ENCODE results near the gene CHCHD4. TPM values are rescaled to one million over a fixed set of nuclear protein-coding genes. Genes with fewer than 3 reads are reported as not detected.
"Not testable (repeated sequence)": the region's sequence is repeated elsewhere in the genome, so short reads cannot be mapped to it uniquely, and the experiment has no call there.

The CHCHD4 gene
- total RNA-seq, 4 donors from 2014 or later, result 10.7 to 17.7 (median 13.8) TPM

DNA sequence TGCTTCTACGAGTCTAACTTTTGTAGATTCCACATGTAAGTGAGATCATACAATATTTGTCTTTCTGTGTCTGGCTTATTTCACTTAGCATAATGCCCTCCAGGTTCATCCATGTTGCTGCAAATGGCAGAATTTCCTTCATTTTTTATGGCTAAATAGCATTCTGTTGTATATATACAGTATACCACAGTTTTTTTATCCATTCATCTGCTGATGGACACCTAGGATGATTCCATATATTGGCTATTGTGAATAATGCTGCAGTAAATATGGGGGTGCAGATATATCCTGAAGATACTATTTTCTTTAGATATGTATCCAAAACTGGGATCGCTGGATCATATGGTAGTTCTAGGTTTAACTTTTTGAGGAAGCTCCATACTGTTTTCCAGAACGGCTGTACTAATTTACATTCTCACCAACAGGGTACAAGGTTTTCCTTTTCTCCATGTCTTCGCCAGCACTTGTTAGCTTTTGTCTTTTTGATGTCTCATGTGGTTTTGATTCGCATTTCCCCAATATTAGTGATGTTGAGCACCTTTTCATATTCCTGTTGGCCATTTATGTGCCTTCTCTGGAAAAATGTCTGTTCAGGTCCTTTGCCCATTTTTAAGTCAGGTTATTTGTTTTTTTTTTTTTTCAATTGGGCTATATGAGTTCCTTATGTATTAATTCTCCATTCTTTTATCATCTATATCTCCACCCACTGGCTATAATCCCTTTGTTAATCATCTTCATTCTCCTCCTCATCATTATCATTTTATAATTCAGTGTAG is 26.9 kb downstream of the CHCHD4 start:
- Histone ChIP-seq H3K36me3 (no peaks in the 10 kb centered on the region), H3K9me3 (peaks cover 0 to 7% (median 3%) of the 10 kb centered on the region in 4 donors), H3K4me1 (no peaks in the 10 kb centered on the region), H3K27ac (no peak overlapping the region), H3K4me3 (no peak overlapping the region), H3K27me3 (no peaks in the 10 kb centered on the region)
- DNase-seq (ENCODE audit: low spot score in 2 of 2), result no peak
- 92 to 93% methylated on average over 5 of the region's 5 CpGs for WGBS, 2 donors
- TF ChIP-seq POLR2A (IDR thresholded peaks at IDR 0.05) (no peak), EP300 (IDR thresholded peaks at IDR 0.05) (no peak)
- TF ChIP-seq, protein P1, sequence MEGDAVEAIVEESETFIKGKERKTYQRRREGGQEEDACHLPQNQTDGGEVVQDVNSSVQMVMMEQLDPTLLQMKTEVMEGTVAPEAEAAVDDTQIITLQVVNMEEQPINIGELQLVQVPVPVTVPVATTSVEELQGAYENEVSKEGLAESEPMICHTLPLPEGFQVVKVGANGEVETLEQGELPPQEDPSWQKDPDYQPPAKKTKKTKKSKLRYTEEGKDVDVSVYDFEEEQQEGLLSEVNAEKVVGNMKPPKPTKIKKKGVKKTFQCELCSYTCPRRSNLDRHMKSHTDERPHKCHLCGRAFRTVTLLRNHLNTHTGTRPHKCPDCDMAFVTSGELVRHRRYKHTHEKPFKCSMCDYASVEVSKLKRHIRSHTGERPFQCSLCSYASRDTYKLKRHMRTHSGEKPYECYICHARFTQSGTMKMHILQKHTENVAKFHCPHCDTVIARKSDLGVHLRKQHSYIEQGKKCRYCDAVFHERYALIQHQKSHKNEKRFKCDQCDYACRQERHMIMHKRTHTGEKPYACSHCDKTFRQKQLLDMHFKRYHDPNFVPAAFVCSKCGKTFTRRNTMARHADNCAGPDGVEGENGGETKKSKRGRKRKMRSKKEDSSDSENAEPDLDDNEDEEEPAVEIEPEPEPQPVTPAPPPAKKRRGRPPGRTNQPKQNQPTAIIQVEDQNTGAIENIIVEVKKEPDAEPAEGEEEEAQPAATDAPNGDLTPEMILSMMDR (IDR thresholded peaks at IDR 0.05), result no peak

DNA sequence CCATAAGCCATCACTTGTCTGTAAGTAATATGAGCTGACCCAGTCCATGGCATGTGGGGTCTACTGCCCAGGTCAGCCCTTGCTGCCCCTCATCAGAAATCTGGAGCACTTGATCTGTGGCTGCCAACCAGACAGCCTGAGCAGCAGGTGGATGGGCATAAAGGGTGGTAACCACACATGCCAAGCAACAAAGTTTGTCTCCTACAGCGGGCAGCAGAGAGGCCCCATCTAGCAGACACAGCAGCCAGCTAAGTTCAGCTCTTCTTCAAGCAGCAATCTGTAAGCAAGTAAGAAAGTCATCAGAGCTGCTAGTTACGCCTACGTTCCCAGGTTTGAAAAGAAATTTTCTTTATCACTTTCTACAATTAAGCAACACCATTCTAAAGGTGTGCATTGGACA is 27.9 kb downstream of the CHCHD4 start:
- no peak overlapping the region for H3K4me3 ChIP-seq
- H3K4me1 ChIP-seq, result no peaks in the 10 kb centered on the region
- no peak for DNase-seq (ENCODE audit: low spot score in 2 of 2)
- TF ChIP-seq EP300 (IDR thresholded peaks at IDR 0.05), result no peak
- TF ChIP-seq, protein P1 (IDR thresholded peaks at IDR 0.05), result no peak
- TF ChIP-seq POLR2A (IDR thresholded peaks at IDR 0.05), result no peak
- no peak overlapping the region for H3K27ac ChIP-seq
- no peaks in the 10 kb centered on the region for H3K27me3 ChIP-seq
- no peaks in the 10 kb centered on the region for H3K36me3 ChIP-seq
- H3K9me3 ChIP-seq, result peaks cover 0 to 7% (median 3%) of the 10 kb centered on the region in 4 donors
- WGBS, 2 donors, result 87 to 91% methylated on average over 3 of the region's 3 CpGs

DNA sequence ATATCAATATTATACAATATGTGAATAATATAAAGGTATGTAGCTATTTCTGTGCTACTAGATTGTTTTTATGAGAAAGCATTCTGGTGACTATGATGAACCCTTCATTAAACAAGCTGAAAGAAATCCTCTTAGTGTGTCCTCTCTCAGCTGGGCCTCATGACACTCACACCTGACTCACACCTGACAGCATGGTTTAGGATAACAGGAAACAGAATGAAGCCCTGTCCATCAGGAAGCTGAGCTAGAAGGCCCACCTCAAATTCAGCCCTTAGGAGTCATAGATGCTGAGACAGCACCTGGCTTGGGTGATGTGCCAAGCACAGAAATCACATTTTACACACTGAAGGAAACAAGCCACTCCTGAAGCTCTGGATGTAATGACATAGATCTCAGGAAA is 30.8 kb downstream of the CHCHD4 start:
- TF ChIP-seq, protein P1 (IDR thresholded peaks at IDR 0.05), result no peak
- TF ChIP-seq POLR2A (IDR thresholded peaks at IDR 0.05) (no peak), EP300 (IDR thresholded peaks at IDR 0.05) (no peak)
- no peaks in the 10 kb centered on the region for H3K4me1 ChIP-seq
- no peaks in the 10 kb centered on the region for H3K36me3 ChIP-seq
- no peak overlapping the region for H3K27ac ChIP-seq
- no peak for DNase-seq (ENCODE audit: low spot score in 2 of 2)
- no peaks in the 10 kb centered on the region for H3K27me3 ChIP-seq
- peaks cover 0 to 7% (median 3%) of the 10 kb centered on the region in 4 donors for H3K9me3 ChIP-seq
- no peak overlapping the region for H3K4me3 ChIP-seq

- no peaks in the 10 kb centered on the region for H3K27me3 ChIP-seq
- no peaks in the 10 kb centered on the region for H3K36me3 ChIP-seq
- peaks cover 0 to 8% (median 0%) of the 10 kb centered on the region in 4 donors for H3K9me3 ChIP-seq
- no peak for DNase-seq (ENCODE audit: low spot score in 2 of 2)
- H3K4me1 ChIP-seq, result no peaks in the 10 kb centered on the region
- TF ChIP-seq POLR2A (IDR thresholded peaks at IDR 0.05) (no peak), EP300 (IDR thresholded peaks at IDR 0.05) (no peak)
- TF ChIP-seq, protein P1 (IDR thresholded peaks at IDR 0.05), result no peak
- H3K27ac ChIP-seq, result no peak overlapping the region
- WGBS, 2 donors, result 90 to 92% methylated on average over 2 of the region's 2 CpGs
- no peak overlapping the region for H3K4me3 ChIP-seq
Measured at GRCh38 chr3:14092464-14092863, 32.2 kb downstream of the CHCHD4 start.

GRCh38 chr3:14091959-14092358 is 32.7 kb downstream of the CHCHD4 start:
- H3K4me3 ChIP-seq; H3K36me3 ChIP-seq; DNase-seq (ENCODE audit: low spot score in 2 of 2); H3K4me1 ChIP-seq; H3K27me3 ChIP-seq; H3K27ac ChIP-seq; H3K9me3 ChIP-seq: not testable (repeated sequence)
- 60 to 83% methylated on average over 3 to 5 of the region's 5 CpGs for WGBS, 2 donors

GRCh38 chr3:14087461-14087860 is 37.2 kb downstream of the CHCHD4 start:
- H3K27ac ChIP-seq; H3K9me3 ChIP-seq; H3K36me3 ChIP-seq; DNase-seq (ENCODE audit: low spot score in 2 of 2); H3K4me3 ChIP-seq; H3K27me3 ChIP-seq; H3K4me1 ChIP-seq: not testable (repeated sequence)
- WGBS, 2 donors, result 76 to 86% methylated on average over 5 of the region's 5 CpGs
